Mucosa of descending colon (tissue), 3 donors: ENCODE data around the gene ARAP1. TPM values are rescaled to one million over a fixed set of nuclear protein-coding genes. Genes with fewer than 3 reads are reported as not detected.

Experiments
- ATAC-seq: fragments of 200-7000 bp; cut with Tn5 transposase; one replicate; pipeline ENCODE4 v1.9.1; 2020; ENCODE audit warnings: mild to moderate bottlenecking, moderate library complexity
- DNase-seq, 3 donors: peaks; one replicate each; pipeline ENCODE4 v3.0.0-alpha.2; 2020
- H3K36me3 ChIP-seq: fragments of 200-600 bp; one replicate; pipeline ENCODE4 v1.8.0; 2021; ENCODE audit warnings: low read depth, mild to moderate bottlenecking
- H3K4me1 ChIP-seq: fragments of 200-600 bp; one replicate; pipeline ENCODE4 v1.8.0; 2021; ENCODE audit warnings: low read depth, mild to moderate bottlenecking
- H3K4me3 ChIP-seq: fragments of 200-600 bp; one replicate; pipeline ENCODE4 v1.8.0; 2021; ENCODE audit warnings: mild to moderate bottlenecking
- H3K9me3 ChIP-seq: fragments of 200-600 bp; one replicate; pipeline ENCODE4 v1.8.0; 2021; ENCODE audit warnings: mild to moderate bottlenecking
- intact Hi-C, 2 donors: fragments of 100-400 bp; cut with DNase I in 1 of 2; cut with micrococcal nuclease in 1 of 2; formaldehyde crosslinking; loops; one replicate each; pipeline versions ENCODE4 v1.11.0 to v1.11.1; 2022; cut with DNase I, micrococcal nuclease
- total RNA-seq, 3 donors: library from RNA; stranded (reverse); fragmentation: NEBNext Ultra II Directional in 2 of 3; extraction: Animal tissue kit (Norgen Biotek cat#: 25700) in 2 of 3; gene quantifications; one replicate each; pipeline versions ENCODE4 v1.2.1 to v1.2.4, GENCODE V29; 2021 to 2023
- TF ChIP-seq, protein P1 (sequence below): fragments of 200-600 bp; IDR thresholded peaks from one replicate; pipeline ENCODE4 v1.8.0; 2022; ENCODE audit warnings: antibody characterized with exemption, mild to moderate bottlenecking
- donor health status: DM: no; HTN: no; CAD: no; lungs with moderate emphysema.
- donor health status: DM: no; HTN: no; CAD: no.
- donor health status: DM: no; HTN: yes; CAD: no.

The ARAP1 gene
- total RNA-seq, 3 donors from 2014 or later, result 69.3 to 84.8 (median 84.0) TPM

DNA sequence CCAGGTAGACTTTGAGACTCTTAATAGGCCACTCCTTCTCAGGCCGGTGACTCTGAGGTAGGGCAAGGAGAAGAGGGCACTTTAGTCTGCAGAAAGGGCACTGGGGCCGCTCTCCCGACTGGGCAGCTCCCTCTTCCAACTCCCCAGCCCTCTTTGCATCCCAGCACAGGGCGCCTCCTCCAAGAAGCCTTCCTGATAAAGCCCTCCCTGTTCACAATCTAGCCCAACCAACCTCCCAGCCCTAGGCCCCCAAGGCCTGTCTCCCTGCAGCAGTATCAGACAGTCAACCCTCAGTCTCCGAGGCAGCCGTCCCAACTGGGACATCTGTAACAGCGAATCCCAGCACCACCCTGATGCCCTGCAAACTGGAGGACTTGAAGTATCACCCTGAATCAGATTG, 63.7 kb downstream of the ARAP1 start:
- TF ChIP-seq, protein P1, sequence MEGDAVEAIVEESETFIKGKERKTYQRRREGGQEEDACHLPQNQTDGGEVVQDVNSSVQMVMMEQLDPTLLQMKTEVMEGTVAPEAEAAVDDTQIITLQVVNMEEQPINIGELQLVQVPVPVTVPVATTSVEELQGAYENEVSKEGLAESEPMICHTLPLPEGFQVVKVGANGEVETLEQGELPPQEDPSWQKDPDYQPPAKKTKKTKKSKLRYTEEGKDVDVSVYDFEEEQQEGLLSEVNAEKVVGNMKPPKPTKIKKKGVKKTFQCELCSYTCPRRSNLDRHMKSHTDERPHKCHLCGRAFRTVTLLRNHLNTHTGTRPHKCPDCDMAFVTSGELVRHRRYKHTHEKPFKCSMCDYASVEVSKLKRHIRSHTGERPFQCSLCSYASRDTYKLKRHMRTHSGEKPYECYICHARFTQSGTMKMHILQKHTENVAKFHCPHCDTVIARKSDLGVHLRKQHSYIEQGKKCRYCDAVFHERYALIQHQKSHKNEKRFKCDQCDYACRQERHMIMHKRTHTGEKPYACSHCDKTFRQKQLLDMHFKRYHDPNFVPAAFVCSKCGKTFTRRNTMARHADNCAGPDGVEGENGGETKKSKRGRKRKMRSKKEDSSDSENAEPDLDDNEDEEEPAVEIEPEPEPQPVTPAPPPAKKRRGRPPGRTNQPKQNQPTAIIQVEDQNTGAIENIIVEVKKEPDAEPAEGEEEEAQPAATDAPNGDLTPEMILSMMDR, result no peak
- DNase-seq (no peak), ATAC-seq (no peak)
- peaks cover 12% of the 10 kb centered on the region for H3K36me3 ChIP-seq
- intact Hi-C loops, result loop anchor here in 1 of 2 donors (10.0 kb wide), 1 partner anchor 104 kb away; no protein-coding TSS in a partner anchor
- H3K4me3 ChIP-seq, result no peak overlapping the region
- no peaks in the 10 kb centered on the region for H3K4me1 ChIP-seq
- H3K9me3 ChIP-seq, result no peaks in the 10 kb centered on the region

DNA sequence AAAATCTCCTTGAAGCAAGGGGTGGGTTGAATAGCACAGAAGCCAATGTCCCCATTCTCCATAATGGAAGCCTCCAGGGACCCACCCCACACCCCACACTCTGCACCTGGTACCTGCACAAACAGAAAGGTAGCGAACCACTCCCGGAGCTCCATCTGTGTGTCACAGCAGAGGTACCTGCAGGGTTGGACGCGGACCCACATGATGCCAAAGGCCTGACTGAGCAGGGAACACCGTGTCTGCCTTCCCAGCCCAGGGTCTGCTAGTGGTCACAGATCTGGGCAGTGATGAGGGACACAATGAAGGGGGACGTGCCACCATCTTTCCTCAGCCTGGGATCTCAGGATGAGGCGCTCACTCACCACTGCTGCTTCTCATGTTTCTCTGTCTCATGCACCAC, 64.9 kb downstream of the ARAP1 start:
- no peak overlapping the region for H3K4me3 ChIP-seq
- intact Hi-C loops, result loop anchor here in 1 of 2 donors (10.0 kb wide), 1 partner anchor 103 kb away; no protein-coding TSS in a partner anchor
- DNase-seq (no peak), ATAC-seq (no peak)
- H3K9me3 ChIP-seq, result no peaks in the 10 kb centered on the region
- TF ChIP-seq, protein P1, result no peak
- H3K4me1 ChIP-seq, result no peaks in the 10 kb centered on the region
- H3K36me3 ChIP-seq, result peaks cover 2% of the 10 kb centered on the region

DNA sequence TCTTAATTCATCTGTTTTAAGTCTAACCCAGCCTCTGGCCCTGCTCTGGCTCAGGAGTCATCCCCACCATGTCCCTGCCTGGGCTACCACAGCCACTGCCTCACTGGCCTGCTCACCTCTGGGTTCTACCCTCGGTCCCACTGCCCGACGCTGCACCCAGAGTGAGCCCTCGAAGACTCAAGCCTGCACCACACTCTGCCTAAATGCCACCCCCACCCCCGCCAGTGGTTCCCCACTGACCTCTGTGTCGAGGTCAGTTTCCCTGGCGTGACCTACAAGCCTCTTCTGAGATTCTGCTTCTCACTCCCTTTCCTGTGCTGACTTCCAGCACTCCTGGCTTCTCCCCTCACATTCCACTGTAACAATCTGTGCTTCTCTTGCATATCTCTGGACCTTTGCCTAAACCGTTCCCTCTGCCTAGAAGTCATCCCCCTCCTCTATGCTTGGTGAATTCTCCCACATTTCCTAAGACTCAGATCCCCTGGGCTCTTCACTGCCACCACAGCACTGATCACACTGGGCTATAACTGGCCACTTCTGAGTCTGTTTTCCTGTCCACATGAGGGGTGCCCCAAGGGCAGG, 65.5 kb downstream of the ARAP1 start:
- ATAC-seq (no peak), DNase-seq (no peak)
- intact Hi-C loops, result loop anchor here in 1 of 2 donors (10.0 kb wide), 1 partner anchor 102 kb away; no protein-coding TSS in a partner anchor
- TF ChIP-seq, protein P1, result no peak
- H3K4me3 ChIP-seq, result no peak overlapping the region
- H3K4me1 ChIP-seq, result no peaks in the 10 kb centered on the region
- H3K9me3 ChIP-seq, result no peaks in the 10 kb centered on the region
- peaks cover 2% of the 10 kb centered on the region for H3K36me3 ChIP-seq

DNA sequence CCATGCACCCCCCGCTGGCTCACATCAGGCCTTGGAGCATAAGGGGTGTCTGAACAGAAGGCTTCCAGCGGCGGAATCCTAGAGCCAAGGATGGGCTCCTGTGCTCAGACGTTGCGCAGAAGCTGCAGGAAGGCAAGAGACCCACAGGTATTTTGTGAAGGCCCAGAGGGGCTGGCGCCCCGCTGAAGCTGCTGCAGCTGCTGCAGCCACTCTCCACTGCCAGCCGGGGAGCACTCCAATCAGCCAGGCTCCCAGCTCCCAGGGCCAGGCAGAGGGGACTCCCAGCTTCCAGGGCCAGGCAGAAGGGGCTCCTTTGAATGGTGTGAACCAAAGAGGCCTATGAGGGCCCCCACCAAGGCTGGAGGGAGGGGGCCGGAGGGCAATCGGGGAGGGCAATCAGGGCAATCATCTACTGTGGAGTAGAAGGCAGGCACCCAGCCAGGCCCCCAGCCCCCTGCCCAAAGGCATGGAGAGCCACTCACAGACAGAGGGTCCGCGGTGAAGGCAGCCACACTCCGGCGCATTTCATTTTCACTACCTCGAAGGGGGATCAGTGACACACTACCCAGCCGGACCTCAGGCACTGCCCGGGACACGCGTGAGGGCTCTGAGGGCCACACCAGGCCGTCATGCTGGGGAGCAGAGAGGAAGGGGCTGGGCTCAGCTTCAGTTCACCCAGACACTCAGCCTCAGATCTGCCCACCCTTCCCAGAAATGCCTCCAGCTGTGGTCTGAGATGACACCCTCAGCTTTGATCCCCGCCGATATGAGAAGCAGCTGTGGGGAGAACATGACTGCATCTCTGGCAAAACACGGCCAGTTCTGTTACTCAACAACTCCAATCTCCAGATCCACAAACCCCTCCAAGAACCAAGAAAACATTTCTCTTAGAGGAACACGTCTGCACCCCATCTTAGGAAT, 66.4 kb downstream of the ARAP1 start:
- DNase-seq (peak in 2 of 3 donors; percentile 37 to 47), ATAC-seq (peak; percentile 2)
- intact Hi-C loops, result loop anchor here in 1 of 2 donors (10.0 kb wide), 1 partner anchor 101 kb away; no protein-coding TSS in a partner anchor

DNA sequence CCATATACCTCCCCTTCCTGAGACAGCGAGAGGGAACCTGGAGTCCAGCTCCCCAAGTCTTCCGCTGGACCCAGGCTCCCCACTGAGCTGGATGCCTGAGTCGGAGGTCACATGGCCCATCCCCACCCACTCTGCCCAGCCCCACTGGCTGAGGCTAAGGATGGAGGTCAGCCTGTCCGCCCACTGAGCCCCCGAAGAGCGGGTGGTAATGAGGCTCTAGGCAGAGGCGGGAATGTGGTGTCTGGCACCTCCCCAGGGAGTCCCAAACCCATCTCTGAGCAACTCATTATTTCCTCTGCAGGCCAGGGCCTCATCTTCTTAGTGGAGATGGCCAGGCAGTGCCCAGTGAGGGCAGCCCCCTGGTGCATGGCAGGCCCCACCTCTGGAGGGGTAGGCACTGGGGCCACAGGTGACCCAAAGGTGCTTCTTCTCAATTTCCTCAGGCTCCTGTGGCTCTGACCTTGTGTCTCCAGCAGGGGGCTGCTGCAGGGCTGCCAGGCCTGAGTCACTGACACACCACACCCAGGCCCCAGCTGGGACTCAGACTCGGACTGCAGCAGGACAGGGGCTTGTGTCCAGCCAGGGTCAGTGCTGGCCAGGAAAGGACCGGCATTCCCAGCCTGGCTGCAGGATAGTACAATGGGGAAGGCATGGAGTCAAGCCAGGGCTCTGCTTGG, 67.8 kb downstream of the ARAP1 start:
- Histone ChIP-seq H3K4me1 (no peaks in the 10 kb centered on the region), H3K36me3 (no peaks in the 10 kb centered on the region), H3K4me3 (no peak overlapping the region), H3K9me3 (no peaks in the 10 kb centered on the region)
- TF ChIP-seq, protein P1, result peak; percentile 32
- intact Hi-C loops, result loop anchor here in 1 of 2 donors (10.0 kb wide), 1 partner anchor 100 kb away; no protein-coding TSS in a partner anchor
- ATAC-seq (peak; percentile 72), DNase-seq (peak in 2 of 3 donors; percentile 61 to 68)

More for the DNA sequence above, 66.4 kb downstream of the ARAP1 start:
- no peaks in the 10 kb centered on the region for H3K4me1 ChIP-seq
- no peaks in the 10 kb centered on the region for H3K36me3 ChIP-seq
- no peaks in the 10 kb centered on the region for H3K9me3 ChIP-seq
- TF ChIP-seq, protein P1, result no peak
- no peak overlapping the region for H3K4me3 ChIP-seq
